ENCODE results near the gene MDH1.
"Not testable (repeated sequence)": the region's sequence is repeated elsewhere in the genome, so short reads cannot be mapped to it uniquely, and the experiment has no call there.

MDH1 gene

GRCh38 chr2:63588385-63589147 lies at the start of gene MDH1, which contains the start of gene WDPCP:
MDH1 (plus strand) TSS chr2:63588963; CDS start chr2:63589044, 81 bp downstream.
WDPCP (minus strand) TSS chr2:63588477; CDS start chr2:63588271, 206 bp downstream.
- DNase-seq (ENCODE audit: low spot score), result peak; percentile 98

GRCh38 chr2:63539416-63540162 lies 49.2 kb upstream of the MDH1 start:
- no peak for DNase-seq (ENCODE audit: low spot score)

- DNase-seq (ENCODE audit: low spot score), result peak; percentile 13
These were observed 44.6 kb upstream of the MDH1 start for GRCh38 chr2:63544017-63544627.

DNA sequence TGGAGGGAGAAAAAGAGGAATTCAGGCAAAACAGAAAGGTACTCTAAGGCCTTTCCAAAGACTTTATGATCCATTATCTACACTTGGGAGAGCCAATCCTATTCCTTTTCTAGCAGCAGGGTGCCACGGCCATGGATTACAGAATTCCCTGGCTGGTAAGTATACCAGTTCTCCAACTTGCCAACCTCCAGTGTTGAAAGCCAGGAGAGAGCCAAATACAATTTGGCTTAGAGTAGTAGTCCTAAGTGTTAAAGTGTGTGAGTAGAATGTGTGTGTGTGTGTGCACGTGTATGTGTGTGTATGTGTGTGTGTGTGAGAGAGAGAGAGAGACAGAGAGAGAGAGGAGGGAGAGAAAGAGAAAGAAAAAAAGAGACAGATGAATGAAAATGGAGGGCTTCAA lies 43.7 kb upstream of the MDH1 start:
- DNase-seq (ENCODE audit: low spot score), result no peak

GRCh38 chr2:63553049-63553448 lies 35.7 kb upstream of the MDH1 start:
- no peak for DNase-seq (ENCODE audit: low spot score)

DNA sequence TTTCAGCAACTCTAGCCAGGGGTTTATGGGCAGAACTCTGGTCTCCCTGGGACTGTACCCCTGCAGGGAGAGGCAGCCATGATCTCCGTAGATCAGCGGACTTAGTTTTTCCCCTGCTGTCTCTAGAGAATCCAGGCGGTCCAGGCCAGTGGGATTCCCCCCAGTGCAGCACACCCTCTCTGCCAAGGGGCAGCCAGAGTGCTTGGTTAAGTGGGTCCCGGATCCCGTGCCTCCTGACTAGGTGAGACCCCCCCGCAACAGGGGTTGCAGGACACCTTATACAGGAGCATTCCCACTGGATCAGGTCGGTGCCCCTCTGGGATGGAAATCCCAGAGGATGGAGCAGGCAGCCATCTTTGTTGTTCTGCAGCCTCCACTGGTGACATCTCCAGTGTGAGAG lies 33.5 kb upstream of the MDH1 start:
- no peak for DNase-seq (ENCODE audit: low spot score)

- DNase-seq (ENCODE audit: low spot score), result no peak
These were observed 32.8 kb upstream of the MDH1 start for GRCh38 chr2:63555931-63556330.

DNA sequence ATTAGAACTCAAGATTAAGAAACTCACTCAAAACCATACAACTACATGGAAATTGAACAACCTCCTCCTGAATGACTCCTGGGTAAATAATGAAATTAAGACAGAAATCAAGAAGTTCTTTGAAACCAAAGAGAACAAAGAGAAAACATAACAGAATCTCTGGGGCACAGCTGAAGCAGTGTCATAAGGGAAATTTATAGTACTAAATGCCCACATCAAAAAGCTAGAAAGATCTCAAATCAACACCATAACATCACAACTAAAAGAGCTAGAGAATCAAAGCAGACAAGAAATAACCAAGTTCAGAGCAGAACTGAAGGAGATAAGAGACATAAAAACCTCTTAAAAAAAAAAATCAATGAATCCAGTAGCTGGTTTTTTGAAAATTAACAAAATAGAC lies 30.9 kb upstream of the MDH1 start:
- not testable (repeated sequence) for DNase-seq (ENCODE audit: low spot score)

DNA sequence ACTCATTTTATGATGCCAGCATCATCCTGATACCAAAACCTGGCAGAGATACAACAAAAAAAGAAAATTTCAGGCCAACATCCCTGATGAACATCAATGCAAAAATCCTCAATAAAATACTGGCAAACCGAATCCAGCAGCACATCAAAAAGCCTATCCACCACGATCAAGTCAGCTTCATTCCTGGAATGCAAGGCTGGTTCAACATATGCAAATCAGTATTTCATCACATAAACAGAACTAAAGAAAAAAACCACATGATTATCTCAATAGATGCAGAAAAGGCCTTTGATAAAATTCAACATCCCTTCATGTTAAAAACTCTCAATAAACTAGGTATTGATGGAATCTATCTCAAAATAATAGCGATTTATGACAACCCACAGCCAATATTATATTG lies 29.8 kb upstream of the MDH1 start:
- not testable (repeated sequence) for DNase-seq (ENCODE audit: low spot score)

GRCh38 chr2:63562751-63563150 lies 26.0 kb upstream of the MDH1 start:
- no peak for DNase-seq (ENCODE audit: low spot score)

DNA sequence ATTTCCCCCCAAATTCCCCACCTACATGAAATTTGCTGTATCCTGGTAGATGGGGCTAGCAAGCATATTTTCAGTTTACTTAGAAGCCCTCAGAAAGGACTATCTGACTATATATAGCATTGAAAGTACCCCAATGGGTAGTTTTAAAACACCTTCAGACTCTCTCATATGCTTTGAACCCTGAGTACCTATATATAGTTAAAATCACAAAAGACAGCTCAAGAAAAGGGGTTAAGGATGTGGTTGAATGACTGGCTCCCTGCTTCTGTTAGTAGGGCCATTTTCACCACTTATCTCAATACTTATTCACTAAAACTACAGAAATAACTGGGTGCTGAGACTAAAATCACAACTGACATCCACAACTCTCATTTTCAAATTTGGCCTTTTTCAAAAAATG lies 19.0 kb upstream of the MDH1 start:
- DNase-seq (ENCODE audit: low spot score), result no peak

DNA sequence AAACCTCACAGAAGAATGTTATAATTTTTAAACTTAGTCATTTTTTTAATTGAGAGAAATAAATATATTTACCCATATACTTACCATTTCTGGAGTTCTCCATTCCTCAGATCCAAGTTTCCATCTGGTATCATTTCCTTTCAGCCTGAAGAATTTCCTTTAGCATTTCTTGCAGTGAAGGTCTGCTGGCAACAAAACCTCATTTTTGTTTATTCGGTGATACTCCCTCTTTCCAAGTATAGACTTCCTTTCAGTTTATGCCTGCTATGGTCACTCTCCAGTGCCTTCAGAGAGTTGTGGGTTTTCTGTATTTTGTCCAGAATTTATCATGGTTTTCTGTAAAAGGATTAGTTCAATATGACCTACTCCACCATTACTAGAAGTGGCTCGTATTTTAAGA lies 17.5 kb upstream of the MDH1 start:
- no peak for DNase-seq (ENCODE audit: low spot score)

DNA sequence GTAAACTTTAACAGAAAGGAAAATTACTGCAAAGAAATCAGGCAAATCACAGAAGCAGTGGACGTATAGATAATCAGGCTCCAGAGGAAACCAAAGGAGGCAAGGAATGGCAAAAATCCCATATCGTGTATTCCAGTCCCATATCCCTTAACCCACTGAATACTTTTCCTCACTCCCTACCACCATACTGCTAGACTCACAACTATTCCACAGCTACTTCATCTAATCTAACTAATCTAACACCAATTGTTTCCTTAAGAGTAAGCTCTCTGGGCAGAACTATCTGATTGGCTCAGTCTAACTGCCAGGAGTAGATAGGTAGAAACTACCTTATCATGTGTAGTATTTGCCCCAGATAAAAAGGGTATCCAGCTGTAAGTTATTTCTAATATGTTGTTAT lies 16.8 kb upstream of the MDH1 start:
- DNase-seq (ENCODE audit: low spot score), result no peak

- not testable (repeated sequence) for DNase-seq (ENCODE audit: low spot score)
These were observed 15.7 kb upstream of the MDH1 start for GRCh38 chr2:63573026-63573425.

GRCh38 chr2:63573726-63574345 lies 14.9 kb upstream of the MDH1 start:
- DNase-seq (ENCODE audit: low spot score), result not testable (repeated sequence)

DNA sequence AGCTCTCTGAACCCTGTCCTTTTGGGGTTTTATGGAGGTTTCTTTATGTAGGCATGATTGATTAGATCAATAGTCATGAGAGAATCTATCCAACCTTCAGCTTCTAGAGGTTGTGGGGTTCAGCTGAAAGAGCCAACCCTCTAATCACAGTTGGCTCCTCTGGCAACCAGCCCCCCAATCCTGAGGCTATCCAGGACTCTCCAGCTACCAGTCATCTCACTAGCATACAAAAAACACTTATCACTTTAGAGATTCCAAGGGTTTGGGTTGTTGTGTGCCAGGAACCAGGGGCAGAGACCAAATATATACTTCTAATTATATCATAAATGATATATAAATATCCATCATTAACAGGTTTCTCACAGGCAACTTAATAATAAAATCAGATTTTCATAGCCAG lies 12.2 kb upstream of the MDH1 start:
- no peak for DNase-seq (ENCODE audit: low spot score)

GRCh38 chr2:63578767-63579166 lies 10.0 kb upstream of the MDH1 start:
- no peak for DNase-seq (ENCODE audit: low spot score)

DNA sequence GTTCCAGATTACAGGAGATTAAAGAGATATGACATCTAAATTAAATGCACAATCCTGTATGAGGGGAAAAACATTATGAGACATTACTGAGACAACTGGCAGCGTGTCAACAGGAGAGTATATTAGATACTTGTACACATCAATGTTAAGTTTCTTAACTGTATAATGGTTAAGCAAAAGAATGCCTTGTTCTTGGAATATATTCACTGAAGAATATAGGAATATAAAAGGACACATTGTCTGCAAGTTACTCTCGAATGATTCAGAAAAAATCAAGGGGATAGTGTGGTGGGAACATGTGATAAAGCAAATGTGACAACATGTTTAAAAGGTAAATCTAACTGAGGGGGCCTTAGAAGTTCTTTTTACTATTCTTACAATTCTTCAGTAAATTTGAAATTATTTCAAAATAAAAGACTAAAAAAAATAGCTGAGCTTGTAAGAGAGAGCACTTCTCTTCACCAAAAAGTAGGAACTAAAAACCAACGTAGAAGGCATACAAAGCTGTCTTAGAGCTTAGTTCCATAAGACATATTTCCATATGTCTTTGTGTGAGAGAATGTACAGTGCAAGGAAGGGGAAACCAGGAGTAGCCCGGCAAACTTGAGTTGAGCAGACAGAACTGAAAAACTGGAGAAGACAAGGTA lies 8.0 kb upstream of the MDH1 start:
- no peak for DNase-seq (ENCODE audit: low spot score)

GRCh38 chr2:63581298-63581961 lies 7.3 kb upstream of the MDH1 start:
- no peak for DNase-seq (ENCODE audit: low spot score)

DNA sequence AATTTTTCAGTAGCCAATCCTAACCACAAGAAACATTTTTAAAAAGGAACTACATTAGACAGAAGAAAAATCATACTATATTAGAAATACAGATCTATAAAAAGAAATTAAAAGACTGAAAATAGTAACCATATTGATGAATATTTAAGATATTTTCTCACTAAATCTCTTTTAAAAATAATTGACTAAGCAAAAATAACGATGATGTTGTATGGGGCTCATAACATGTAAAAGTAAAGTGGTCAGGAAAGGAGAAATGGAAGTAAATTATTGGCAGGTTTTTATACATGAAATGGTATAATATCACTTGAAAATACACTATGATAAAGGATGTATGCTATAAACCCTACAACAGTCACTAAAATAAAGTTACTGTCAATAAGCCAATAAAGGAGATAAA lies 5.9 kb upstream of the MDH1 start:
- no peak for DNase-seq (ENCODE audit: low spot score)

DNA sequence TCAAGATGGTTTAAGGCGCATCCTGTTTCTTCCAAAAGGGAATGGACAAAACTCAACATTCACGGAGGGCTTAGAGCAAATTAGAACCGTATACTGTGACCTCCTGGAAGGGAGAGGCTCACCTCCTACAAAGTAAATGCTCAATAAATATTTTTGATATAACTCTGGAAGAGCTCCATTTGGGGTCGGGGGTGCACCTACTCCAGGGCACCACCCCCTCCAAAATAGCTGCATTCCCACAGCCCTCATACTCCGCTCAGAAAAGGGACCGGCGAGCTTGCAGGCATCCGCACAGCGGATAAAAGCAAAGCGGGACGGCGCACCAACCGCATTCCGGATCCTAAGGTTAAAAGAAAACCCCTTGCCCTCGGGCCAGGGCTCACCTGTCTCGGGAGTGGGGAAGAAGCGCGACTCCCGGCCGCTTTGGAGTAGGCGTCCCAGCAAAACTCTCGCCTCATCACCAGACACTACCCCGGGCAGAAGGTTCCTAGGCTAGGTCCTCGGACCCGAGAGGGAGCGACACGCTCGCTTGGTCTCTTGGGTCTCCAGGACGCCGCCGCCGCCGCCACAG lies 864 bp upstream of the MDH1 start:
- DNase-seq (ENCODE audit: low spot score), result no peak

Measured in LoVo (cell line).